ENCODE measurements around the gene PEDS1. TPM values are rescaled to one million over a fixed set of nuclear protein-coding genes. Genes with fewer than 3 reads are reported as not detected.
"Not testable (repeated sequence)": the region's sequence is repeated elsewhere in the genome, so short reads cannot be mapped to it uniquely, and the experiment has no call there.

The PEDS1 gene
- total RNA-seq, 1 experiment from 2014 or later: 37.7 TPM

- Histone ChIP-seq H3K4me1 (replicated peaks; ENCODE audit: insufficient read depth) (peaks cover 37% of the 10 kb centered on the region), H2AFZ (no peak overlapping the region), H3K9me2 (ENCODE audit: insufficient read depth) (no peaks in the 10 kb centered on the region), H3K79me2 (ENCODE audit: low read depth) (peaks cover 99% of the 10 kb centered on the region), H3K4me3 (no peak overlapping the region), H3K9me3 (ENCODE audit: insufficient read depth, low read depth) (no peaks in the 10 kb centered on the region), H4K20me1 (ENCODE audit: insufficient read depth) (peaks cover 63% of the 10 kb centered on the region), H3K4me2 (no peak overlapping the region), H3F3A (ENCODE audit: insufficient read depth, low read depth) (peaks cover 68% of the 10 kb centered on the region), H3K27me3 (ENCODE audit: insufficient read depth, low read depth) (no peaks in the 10 kb centered on the region), H3K36me3 (ENCODE audit: low read depth) (peaks cover 24% of the 10 kb centered on the region; the same call in 1 of the 2 replicates), H3K27ac (no peak overlapping the region)
- no TSS peak for BruUV-seq (replicated peaks)
- DNase-seq: no peak
- TF ChIP-seq CTCF (conservative IDR thresholded peaks at IDR 0.05) (no peak), EZH2 (IDR thresholded peaks at IDR 0.05; ENCODE audit: low read depth) (no peak)
- ChIA-PET POLR2A (ENCODE audit: unreplicated experiment) (no interaction called here), CTCF (interaction anchor here (0.6 kb wide), 1 partner anchor 96 kb away, joined by 3 read pairs; no protein-coding TSS in a partner anchor)
- intact Hi-C loops (cut with micrococcal nuclease; ENCODE audit: unreplicated experiment): no loop called here
These were observed 45.7 kb downstream of the PEDS1 start for GRCh38 chr20:50107796-50108331.

DNA sequence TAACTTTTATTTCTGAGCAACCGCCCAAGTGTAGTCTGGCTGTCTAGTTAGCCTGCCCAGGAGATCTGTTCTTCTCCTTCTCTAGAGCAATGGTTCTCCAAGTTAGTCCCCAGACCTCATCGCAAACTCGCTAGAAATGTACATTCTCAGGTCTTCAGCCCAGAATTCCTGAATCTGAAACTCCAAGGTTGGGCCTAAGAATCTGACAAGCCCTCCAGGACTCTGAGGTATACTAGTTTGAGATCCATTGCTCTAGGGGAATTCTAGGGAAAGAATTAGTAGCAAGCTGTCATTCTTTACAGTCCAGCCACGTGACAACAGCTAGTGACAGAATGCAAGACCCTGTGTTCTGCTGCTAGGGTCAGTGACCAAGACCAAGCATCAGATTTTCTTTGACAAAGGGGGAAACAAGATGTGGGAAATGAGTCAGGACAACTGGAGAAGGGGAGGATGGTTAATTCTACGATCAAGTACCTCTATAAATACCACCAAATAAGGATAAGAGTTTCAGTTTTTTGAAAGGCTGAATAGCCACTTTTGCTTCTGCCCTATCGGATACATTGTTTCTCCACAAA, 46.4 kb downstream of the PEDS1 start:
- no peaks in the 10 kb centered on the region for H3K9me3 ChIP-seq (ENCODE audit: insufficient read depth, low read depth)
- no peaks in the 10 kb centered on the region for H3K27me3 ChIP-seq (ENCODE audit: insufficient read depth, low read depth)
- H2AFZ ChIP-seq: no peak overlapping the region
- CTCF ChIA-PET: no interaction called here
- H3K27ac ChIP-seq: 0 out of 2 replicates have a peak overlapping the region, but pooled peaks have one; percentile 2
- POLR2A ChIA-PET (ENCODE audit: unreplicated experiment): no interaction called here
- H3F3A ChIP-seq (ENCODE audit: insufficient read depth, low read depth): peaks cover 72% of the 10 kb centered on the region
- H3K4me2 ChIP-seq: no peak overlapping the region
- H4K20me1 ChIP-seq (ENCODE audit: insufficient read depth): peaks cover 66% of the 10 kb centered on the region
- intact Hi-C loops (cut with micrococcal nuclease; ENCODE audit: unreplicated experiment): no loop called here
- DNase-seq: no peak
- peaks cover 41% of the 10 kb centered on the region for H3K4me1 ChIP-seq (replicated peaks; ENCODE audit: insufficient read depth)
- H3K9me2 ChIP-seq (ENCODE audit: insufficient read depth): no peaks in the 10 kb centered on the region
- peaks cover 24% of the 10 kb centered on the region; the same call in 1 of the 2 replicates for H3K36me3 ChIP-seq (ENCODE audit: low read depth)
- no TSS peak for BruUV-seq (replicated peaks)
- peaks cover 99% of the 10 kb centered on the region for H3K79me2 ChIP-seq (ENCODE audit: low read depth)
- no peak overlapping the region for H3K4me3 ChIP-seq
- no peak for TF ChIP-seq EZH2 (IDR thresholded peaks at IDR 0.05; ENCODE audit: low read depth)
- no peak for TF ChIP-seq CTCF (conservative IDR thresholded peaks at IDR 0.05)

- H3K4me3 ChIP-seq; H3K9me3 ChIP-seq (ENCODE audit: insufficient read depth, low read depth); H3K4me2 ChIP-seq; BruUV-seq (replicated peaks); H2AFZ ChIP-seq; H3K27me3 ChIP-seq (ENCODE audit: insufficient read depth, low read depth); H3K9me2 ChIP-seq (ENCODE audit: insufficient read depth); H3K27ac ChIP-seq; intact Hi-C loops (cut with micrococcal nuclease; ENCODE audit: unreplicated experiment); DNase-seq; POLR2A ChIA-PET (ENCODE audit: unreplicated experiment): not testable (repeated sequence)
- Histone ChIP-seq H3K79me2 (ENCODE audit: low read depth) (peaks cover 99% of the 10 kb centered on the region), H3K36me3 (ENCODE audit: low read depth) (peaks cover 24% of the 10 kb centered on the region; the same call in 1 of the 2 replicates), H3F3A (ENCODE audit: insufficient read depth, low read depth) (peaks cover 69% of the 10 kb centered on the region), H4K20me1 (ENCODE audit: insufficient read depth) (peaks cover 69% of the 10 kb centered on the region), H3K4me1 (replicated peaks; ENCODE audit: insufficient read depth) (peaks cover 39% of the 10 kb centered on the region)
- CTCF ChIA-PET: interaction anchor here (0.9 kb wide), 1 partner anchor 35 kb away, joined by 3 read pairs; no protein-coding TSS in a partner anchor
These were observed 46.9 kb downstream of the PEDS1 start for GRCh38 chr20:50106669-50107068.

Other genes with a start within 250 kb of the PEDS1 start
- 7.3 and 10.9 TPM in 2 replicates for gene SPATA2, start 238.2 kb downstream of the PEDS1 start, total RNA-seq (2021)
- 92.5 and 125 TPM in 2 replicates for gene RNF114, start 217.3 kb downstream of the PEDS1 start, total RNA-seq (2021)
- 2.2 and 3.6 TPM in 2 replicates for gene SNAI1, start 170.7 kb downstream of the PEDS1 start, total RNA-seq (2021)
- gene UBE2V1, start 40.6 kb downstream of the PEDS1 start, total RNA-seq (2021): 137 and 174 TPM in 2 replicates
- 112 and 117 TPM in 2 replicates for gene CEBPB, start 37.1 kb upstream of the PEDS1 start, total RNA-seq (2021)

Data from PC-9 (cell line).